GM19238 (cell line): ENCODE data around the gene INPP5K.
A peak's percentile ranks its signal among the peaks of the same experiment; 100 is the strongest.
"Not testable (repeated sequence)": the region's sequence is repeated elsewhere in the genome, so short reads cannot be mapped to it uniquely, and the experiment has no call there.

Experiments used
- DNase-seq: peaks from one replicate; pipeline ENCODE4 v3.0.0; 2011; ENCODE audit warnings: low spot score; ENCODE audit not compliant: insufficient read length

INPP5K gene

DNA sequence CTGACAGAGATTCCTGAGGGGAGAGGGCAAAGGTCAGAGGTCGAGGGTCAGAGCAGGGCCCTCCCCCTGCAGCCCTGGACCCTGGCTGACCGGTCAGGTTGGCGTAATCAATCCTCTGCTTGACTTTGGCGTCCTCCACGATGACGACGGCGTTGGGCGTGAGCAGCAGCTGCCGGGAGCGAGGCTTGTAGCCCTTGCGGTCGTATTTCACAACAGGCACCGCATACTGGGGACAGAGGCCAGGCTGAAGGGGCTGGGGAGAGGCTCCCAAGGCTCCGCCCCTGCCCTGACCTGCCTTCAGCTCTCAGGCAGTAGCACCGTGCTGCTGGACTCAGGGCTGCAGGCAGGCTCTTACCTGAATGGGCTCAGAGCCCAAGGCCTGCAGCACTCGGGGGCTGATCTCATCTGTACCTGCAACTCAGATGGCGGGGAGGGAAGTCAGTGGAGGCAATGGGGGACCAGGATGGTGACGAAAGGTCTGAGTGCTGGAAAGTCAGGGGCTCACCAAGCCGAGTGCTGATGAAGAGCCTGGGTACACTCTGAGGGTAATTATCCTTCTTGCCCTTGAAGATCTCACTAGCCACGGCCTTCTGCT is 48.4 kb downstream of the INPP5K start:
- no peak for DNase-seq

DNA sequence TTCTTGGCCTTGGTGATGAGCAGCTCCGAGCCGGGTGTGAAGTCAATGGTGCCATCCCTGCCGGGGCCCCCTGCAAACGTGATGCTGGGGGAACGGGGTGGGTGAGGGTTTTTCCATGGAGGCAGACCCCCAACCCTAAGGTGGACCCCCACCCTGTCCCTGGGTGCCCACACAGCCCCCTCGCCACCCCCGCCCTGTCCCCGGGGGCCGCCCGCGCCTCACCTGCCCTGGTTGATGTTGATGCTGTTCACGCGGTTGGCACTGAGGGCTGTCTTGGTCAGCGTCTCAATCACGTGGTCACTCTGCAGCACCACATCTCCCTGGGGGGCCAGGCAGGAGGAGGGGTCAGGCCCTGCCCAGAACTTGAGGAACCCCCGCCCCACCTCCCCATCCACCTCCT is 49.2 kb downstream of the INPP5K start:
- DNase-seq, result no peak

DNA sequence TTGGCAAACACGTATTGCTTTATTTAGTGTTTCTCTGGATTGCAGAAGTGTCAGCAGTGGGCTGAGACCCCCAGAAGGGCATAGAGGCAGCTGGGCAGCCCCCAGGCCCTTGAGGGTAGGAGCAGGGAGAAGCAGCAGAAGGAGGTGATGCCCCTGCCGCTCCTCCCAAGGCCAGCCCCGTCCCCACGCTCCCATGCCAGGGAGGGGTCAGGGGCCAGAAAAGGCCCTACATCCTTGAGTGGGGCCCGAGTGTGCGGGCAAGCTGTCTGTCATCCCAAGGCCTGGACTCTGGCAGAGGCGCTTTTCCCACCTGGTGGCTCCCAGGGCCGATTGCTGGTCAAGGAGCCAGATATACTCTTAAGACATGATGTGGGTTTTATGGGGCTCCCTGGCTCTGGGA is 52.2 kb downstream of the INPP5K start:
- no peak for DNase-seq

DNA sequence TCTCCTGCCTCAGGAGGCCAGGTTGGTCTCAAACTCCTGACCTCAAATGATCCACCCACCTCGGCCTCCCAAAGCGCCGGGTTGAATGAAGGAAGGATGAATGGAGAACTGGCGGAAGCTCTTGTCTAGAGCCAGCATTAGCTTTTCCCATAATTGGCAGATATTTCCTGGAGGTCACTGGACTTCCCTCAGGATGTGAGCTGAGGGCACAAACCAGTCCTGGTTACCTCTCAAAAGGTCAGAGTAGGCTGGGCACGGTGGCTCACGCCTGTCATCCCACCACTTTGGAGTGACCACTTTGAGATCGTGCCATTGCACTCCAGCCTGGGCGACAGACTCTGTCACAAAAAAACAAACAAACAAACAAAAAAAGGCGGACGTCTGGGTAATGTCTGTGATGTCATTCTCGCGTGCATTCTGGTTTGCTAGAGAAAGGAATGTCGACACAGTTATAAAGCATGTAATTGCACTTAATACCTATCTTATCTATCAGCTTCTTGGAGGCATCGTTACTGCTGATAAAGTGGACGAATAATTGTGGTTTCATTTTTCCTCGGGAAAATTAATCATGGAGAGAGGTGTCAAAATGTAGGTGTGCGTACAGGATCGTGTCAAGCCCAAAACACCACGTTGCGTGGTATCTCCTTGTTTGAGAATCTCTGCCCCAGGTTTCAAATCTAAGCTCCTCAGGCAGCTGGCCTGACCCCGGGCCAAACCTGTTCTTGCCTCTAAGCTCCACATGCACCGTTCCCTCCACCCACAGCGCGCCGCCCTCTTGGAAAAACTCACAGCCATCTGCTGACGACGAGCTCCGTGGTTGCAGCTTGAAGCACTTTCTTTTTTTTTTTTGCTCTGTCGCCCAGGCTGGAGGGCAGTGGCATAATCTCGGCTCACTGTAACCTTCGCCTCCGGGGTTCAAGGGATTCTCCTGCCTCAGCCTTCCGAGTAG is 54.0 kb downstream of the INPP5K start:
- no peak for DNase-seq

DNA sequence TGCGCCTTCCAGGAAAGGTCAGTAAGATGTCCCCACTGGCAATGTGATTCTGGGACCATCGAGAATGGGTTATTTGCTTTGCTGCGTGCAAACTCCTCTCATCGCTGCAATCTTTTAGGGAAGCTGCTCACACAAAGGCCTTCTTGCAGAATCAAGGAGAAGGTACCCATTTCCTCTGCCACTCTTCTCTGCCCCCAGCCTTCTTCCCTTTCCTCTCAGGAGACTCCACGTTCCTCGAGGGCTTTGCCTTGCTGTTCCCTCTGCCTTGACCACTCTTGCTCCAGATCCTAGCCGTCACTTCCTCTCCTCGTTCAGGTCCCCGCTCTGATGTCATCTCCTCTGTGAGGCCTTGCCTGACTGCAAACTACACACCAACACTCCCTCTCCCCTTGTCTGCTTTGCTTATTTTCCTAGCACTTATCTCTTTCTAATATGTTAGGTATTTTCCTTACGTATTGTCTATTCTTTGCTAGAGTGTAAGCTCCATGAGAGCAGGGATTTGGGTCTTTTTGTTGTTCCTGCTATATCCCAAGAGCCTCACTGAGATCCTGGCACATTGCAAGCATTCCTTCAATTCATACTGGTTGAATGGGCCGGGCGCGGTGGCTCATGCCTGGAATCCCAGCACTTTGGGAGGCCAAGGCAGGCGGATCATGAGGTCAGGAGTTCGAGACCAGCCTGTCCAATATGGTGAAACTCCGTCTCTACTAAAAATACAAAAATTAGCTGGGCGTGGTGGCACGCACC is 55.0 kb downstream of the INPP5K start:
- DNase-seq, result no peak

DNA sequence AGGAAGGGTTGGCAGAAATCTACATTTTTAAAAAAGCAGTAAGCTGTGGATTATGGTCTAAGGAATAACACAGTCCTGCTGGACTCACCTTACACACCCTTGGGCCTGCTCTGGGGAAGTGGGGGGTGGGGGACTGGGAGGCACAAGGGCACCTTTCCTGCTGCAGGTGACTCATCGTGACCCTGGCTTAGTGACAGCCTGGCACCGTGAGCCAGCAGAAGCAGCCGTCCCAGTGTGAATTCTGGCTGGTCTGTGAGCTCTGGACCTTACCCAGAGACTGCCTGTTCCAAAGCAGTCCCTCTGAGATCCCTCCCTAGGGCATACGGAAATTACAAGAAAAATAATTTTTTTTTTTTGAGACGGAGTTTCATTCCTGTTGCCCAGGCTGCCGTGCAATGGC is 56.2 kb downstream of the INPP5K start:
- no peak for DNase-seq

DNA sequence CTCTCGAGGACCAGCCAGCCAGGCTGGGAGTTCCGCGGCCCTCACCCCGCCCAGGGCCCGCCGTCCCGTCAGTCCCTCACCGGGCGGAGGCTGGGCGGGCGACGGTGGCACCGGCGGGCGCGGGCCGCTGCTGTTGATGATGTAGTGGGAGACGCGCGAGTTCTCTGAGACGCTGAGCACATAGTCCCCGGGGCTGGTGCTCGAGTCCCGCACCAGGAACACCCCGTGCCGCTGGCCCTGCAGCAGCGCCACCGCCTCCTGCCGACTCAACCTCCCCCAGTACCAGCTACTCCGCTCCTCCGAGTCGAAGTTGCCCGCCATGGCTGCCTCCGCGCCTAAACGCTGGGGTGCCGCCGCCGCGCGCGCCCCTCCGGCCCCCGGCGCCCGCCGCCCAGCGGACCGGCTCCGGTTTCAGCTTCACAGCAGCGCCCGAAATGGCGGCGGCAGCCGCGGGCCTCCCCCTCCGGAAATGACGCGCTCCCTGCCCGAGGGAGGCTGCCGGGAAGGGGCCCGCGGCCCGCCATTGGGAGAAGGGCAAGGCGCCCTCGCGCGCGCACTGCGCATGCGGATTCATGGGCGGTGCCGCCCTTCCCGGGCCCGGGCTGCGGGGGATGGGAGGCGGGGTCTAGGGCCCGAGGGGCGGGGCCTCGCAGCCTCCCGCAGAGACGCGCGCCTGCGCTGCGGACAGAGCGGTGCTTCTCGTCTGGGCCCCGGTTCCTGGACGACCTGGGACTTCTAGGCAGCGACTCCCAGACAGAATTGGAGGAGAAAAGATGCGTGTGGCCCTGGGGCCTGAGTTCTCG is 60.4 kb downstream of the INPP5K start, which contains the start of gene CRK:
CRK (minus strand) TSS at position 436 of the 803 bp plus-strand sequence; CDS start at position 321, 115 bp downstream.
- peak; percentile 99 for DNase-seq

DNA sequence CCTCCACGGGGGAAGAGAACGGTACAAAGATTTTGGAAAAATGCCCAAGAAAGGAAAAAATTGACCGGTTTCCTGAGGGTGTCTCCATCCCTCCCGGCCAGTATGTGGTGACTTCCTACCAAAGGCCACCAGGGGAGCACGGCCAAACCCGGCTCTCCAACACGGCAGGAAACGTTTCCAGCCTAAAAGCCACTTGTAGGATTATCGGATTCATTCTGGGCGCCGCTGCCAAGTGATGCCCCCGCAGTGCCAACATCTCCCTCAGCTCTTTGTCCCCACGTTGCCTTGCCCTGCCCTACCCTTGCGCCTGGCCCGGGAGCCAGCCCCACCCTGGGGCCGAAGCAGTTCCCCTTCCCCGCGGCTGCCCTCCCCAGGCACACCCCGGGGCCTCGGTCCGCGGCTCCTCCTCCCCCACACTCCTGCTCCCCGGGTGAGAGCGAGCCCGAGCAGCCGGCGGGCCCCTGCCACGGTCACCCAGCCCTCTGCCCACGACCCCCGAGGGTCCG is 61.1 kb downstream of the INPP5K start:
- peak; percentile 57 for DNase-seq

DNA sequence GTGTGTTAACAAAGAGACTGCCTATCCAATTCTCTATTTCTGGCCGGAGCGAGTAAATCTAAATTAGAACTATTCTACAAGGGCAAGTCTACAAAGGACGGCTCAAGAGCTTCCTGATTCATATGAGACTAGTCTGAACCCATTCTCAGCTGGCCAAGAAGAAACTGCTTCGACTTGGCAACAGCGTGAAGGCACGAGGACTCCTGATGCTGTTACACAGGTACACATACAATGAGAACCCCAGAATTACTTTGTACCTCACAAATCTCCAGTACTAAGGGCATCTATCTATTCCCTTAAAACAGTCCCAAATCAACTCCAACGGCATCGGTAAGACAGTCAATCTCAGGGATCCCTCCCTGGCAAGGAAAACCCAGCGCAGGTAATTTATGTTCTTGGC is 61.9 kb downstream of the INPP5K start:
- DNase-seq, result no peak

DNA sequence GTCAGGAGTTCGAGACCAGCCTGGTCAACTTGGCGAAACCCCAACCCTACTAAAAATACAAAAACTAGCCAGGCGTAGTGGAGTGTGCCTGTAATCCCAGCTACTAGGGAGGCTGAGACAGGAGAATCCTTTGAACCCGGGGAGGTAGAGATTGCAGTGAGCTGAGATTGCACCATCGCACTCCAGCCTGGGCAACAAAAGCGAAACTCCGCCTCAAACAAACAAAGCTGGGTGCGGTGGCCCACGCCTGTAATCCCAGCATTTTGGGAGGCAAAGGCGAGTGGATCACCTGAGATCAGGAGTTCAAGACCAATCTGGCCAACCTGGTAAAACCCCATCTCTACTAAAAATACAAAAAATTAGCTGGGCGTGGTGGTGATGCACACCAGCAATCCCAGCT is 62.7 kb downstream of the INPP5K start:
- DNase-seq, result not testable (repeated sequence)

DNA sequence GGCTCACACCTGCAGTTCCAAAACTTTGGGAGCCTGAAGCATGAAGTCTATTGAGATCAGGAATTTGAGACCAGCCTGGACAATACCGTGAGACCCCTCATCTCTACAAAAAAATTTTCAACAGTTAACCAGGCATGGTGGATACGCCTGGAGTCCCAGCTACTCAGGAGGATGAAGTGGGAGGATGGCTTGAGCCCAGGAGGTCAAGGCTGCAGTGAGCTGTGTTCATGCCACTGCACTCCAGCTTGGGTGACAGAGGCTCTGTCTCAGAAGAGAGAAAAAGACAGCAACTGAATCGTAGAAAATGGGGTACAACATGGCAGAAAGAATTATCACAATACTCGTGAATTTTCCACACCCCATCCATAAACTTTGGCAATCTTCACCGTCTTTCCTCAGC is 63.6 kb downstream of the INPP5K start:
- no peak for DNase-seq

DNA sequence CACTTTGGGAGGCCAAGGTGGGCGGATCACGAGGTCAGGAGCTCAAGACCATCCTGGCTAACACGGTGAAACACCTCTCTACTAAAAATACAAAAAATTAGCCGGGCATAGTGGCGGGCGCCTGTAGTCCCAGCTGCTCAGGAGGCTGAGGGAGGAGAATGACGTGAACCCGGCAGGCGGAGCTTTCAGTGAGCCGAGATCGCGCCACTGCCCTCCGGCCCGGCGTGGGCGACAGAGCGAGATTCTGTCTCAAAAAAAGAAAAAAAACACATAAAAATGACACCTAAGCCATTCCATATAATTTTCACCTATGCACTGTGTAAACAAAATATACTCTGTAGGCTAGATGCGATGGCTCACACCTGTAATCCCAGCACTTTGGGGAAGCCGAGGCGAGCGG is 66.2 kb downstream of the INPP5K start:
- DNase-seq, result not testable (repeated sequence)

DNA sequence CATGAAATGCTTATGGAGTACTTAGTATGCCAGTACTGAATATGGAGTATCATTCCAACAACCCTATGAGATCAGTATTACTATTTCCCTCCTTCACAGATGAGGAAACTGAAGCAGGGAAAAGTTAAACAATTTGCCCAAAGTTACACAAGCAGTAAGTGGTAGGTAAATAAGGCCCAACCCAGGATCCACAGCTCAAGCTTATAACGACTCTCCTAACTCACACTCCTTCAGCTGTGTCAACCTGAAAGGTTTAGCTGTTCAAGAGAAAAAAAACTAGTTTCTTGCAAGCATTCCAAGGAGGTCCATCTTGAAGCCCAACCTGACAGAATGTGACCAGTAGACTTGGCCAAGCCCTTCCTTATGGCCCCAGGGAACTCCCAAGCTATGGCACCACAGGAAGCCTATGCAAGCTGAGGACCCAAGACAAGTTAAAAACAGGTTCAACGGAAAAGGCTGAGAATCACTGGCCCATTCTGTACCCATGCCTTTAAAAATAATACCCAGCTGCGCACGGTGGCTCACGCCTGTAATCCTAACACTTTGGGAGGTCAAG is 66.9 kb downstream of the INPP5K start:
- DNase-seq, result no peak

DNA sequence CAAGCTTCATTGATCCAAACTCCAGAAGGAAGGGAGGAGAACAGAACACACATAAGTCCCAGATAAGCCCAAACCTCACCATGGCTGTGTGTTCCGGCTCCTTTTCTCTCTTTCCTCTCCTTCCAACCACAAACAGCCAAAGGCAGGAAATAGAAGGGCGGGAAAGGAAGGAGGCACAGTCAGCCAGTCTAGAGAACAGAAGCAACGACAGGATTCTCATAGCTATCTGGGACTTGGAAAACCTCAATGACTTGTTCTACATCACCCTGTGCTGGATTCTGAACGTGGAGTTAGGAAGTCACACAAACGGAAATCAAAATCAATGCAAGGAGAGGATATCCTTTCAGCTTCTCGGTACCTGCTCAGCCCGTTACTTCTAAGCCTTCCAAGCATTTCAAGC is 69.4 kb downstream of the INPP5K start:
- DNase-seq, result no peak

DNA sequence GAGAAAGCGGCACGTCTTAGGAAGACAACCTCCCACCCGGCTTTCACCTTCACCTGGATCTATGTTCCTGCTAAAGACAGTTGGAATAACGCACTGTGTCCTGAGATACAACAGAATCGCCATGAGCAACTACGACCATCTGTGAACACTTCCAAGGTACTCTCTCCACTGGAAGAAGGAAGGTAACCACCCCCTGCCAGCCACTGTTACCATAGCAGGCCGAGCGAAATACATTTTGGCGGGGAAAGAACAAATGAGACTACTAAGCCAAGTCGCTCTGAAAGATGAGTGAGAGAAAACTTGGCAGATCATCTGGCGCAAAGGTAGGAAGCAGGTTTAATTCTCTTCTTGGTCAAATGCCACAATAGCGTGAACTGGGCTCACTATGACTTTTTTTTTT is 70.2 kb downstream of the INPP5K start:
- DNase-seq, result no peak

DNA sequence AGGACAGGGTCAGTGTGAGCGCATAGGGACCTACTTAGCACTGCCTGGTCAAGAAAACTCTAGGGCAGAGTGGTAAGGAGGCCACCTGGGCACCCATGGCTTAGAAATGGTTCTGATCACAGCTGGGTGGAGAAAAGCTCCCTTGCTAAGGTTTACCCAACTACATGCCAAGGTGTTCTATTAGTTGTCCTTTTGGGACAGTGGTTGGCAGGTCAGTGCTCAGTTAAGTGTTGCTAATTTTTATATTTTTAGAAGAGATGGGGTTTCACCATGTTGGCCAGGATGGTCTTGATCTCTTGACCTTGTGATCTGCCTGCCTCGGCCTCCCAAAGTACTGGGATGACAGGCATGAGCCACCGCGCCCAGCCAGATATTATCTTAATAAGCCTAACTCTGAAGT is 70.7 kb downstream of the INPP5K start:
- not testable (repeated sequence) for DNase-seq
